Astrocyte (in vitro differentiated cells and primary cell): ENCODE data around the gene CYSTM1.

Source experiments
- EZH2 ChIP-seq: IDR thresholded peaks from 2 replicates; pipeline ENCODE4 v1.6.1; 2012; ENCODE audit warnings: mild to moderate bottlenecking, low read length, inconsistent platforms; ENCODE audit not compliant: insufficient read depth
- TF ChIP-seq, protein P1 (sequence below): IDR thresholded peaks from 2 replicates; pipeline ENCODE4 v1.5.1; 2011; ENCODE audit warnings: low read depth, mild to moderate bottlenecking, inconsistent platforms, low read length, moderate library complexity; ENCODE audit not compliant: insufficient read depth

DNA sequence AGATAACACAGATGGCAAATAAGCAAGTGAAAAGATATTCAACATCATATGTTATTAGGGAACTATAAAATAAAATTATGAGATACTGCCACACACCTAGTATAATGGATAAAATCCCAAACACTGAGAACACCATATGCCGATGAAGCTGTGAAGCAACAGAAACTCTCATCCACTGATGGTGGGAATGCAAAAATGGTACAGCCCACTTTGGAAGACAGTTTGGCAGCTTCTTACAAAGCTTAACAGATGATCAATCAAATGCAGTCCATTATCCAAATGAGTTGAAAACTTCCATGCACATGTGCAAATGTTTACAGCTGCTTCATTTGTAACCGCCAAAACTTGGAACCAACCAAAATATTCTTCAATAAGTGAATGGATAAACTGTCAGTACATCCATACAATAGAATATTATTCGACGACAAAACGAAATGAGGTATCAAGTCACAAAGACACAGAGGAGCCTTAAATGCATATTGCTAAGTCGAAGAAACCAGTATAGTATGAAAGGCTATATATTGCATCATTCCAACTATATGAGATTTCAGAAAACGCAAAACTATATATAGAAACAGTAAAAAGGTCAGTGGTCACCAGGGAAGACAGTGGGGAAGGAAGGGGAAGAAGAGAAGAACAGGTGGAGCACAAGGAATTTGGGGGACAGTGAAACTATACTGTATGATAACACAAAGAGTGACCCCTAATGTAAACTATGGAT is 113.0 kb downstream of the CYSTM1 start:
- TF ChIP-seq, protein P1, sequence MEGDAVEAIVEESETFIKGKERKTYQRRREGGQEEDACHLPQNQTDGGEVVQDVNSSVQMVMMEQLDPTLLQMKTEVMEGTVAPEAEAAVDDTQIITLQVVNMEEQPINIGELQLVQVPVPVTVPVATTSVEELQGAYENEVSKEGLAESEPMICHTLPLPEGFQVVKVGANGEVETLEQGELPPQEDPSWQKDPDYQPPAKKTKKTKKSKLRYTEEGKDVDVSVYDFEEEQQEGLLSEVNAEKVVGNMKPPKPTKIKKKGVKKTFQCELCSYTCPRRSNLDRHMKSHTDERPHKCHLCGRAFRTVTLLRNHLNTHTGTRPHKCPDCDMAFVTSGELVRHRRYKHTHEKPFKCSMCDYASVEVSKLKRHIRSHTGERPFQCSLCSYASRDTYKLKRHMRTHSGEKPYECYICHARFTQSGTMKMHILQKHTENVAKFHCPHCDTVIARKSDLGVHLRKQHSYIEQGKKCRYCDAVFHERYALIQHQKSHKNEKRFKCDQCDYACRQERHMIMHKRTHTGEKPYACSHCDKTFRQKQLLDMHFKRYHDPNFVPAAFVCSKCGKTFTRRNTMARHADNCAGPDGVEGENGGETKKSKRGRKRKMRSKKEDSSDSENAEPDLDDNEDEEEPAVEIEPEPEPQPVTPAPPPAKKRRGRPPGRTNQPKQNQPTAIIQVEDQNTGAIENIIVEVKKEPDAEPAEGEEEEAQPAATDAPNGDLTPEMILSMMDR = no peak
- TF ChIP-seq EZH2 = no peak
